Fibroblast of lung (primary cell): ENCODE data around the gene XXYLT1.

ENCODE experiments used
- CTCF ChIP-seq, 2 donors: IDR thresholded peaks in 1 of 2; conservative IDR thresholded peaks in 1 of 2; 1 replicate in 1 of 2; 2 replicates in 1 of 2; pipeline ENCODE4 v1.5.1; 2011 to 2012; ENCODE audit warnings: low read length in 2 of 2, control low read depth in 1 of 2, inconsistent platforms in 1 of 2, low read depth in 1 of 2, mild to moderate bottlenecking in 1 of 2
- EZH2 ChIP-seq: IDR thresholded peaks from 2 replicates; pipeline ENCODE4 v1.5.1; 2012; ENCODE audit warnings: low read length, control low read depth, mild to moderate bottlenecking; ENCODE audit errors: missing control alignments

GRCh38 chr3:195113536-195114425 lies 157.2 kb downstream of the XXYLT1 start:
- TF ChIP-seq CTCF (conservative IDR thresholded peaks at IDR 0.05 in 1 of 2, IDR thresholded peaks at IDR 0.05 in 1 of 2; ENCODE audit: low read depth in 1 of 2, low read length in 2 of 2) (no peak), EZH2 (no peak)
